SK-N-SH (cell line): ENCODE results near the gene DHX9. TPM values are rescaled to one million over a fixed set of nuclear protein-coding genes. Genes with fewer than 3 reads are reported as not detected.

Source experiments
- CTCF ChIA-PET: fragments of 300-600, 350-600 bp; formaldehyde crosslinking; extraction: SDS; loops from one replicate; lab custom pipeline; 2021; lab: Yijun Ruan, JAX
- POLR2A ChIA-PET: fragments of 350-600 bp; sonication (Branson Sonifier 250); formaldehyde crosslinking; extraction: SDS; loops from one replicate; lab custom pipeline; 2020; ENCODE audit warnings: antibody characterized with exemption, inconsistent platforms; lab: Yijun Ruan, JAX
- DNase-seq: peaks from one replicate; pipeline ENCODE4 v3.0.0; 2012
- H2AFZ ChIP-seq: fragments of 200-600 bp; sonication (generic); 2 replicates; pipeline ENCODE4 v1.8.1; 2016; ENCODE audit warnings: antibody characterized with exemption, mild to moderate bottlenecking, low read depth
- H3F3A ChIP-seq: fragments of 200-600 bp; sonication (generic); replicated peaks from 2 replicates; pipeline ENCODE3; 2016; ENCODE audit warnings: antibody characterized with exemption, mild to moderate bottlenecking; ENCODE audit not compliant: insufficient read depth
- H3K27ac ChIP-seq, 2 experiments: fragments of 200-500 bp in 1 of 2; fragments of 200-600 bp in 1 of 2; sonication (Bioruptor generic) in 1 of 2; sonication (generic), shearing (Covaris generic) in 1 of 2; 2 replicates each; pipeline versions ENCODE4 v1.5.1 to v1.6.1; 2014 to 2016; ENCODE audit warnings: low read depth in 2 of 2, inconsistent platforms in 1 of 2, low read length in 1 of 2, mild to moderate bottlenecking in 1 of 2, mixed read lengths in 1 of 2
- H3K27me3 ChIP-seq: fragments of 200-600 bp; sonication (generic), shearing (Covaris generic); 2 replicates; pipeline ENCODE4 v1.6.1; 2016; ENCODE audit warnings: mixed run types; ENCODE audit not compliant: insufficient read depth
- H3K36me3 ChIP-seq, 2 experiments: fragments of 200-500 bp in 1 of 2; fragments of 200-600 bp in 1 of 2; sonication (Bioruptor generic) in 1 of 2; sonication (generic) in 1 of 2; replicated peaks in 1 of 2; 2 replicates each; pipeline versions ENCODE3 to v1.5.1; 2014 to 2016; ENCODE audit warnings: low read length in 1 of 2, mild to moderate bottlenecking in 1 of 2; ENCODE audit not compliant: insufficient read depth in 2 of 2, control insufficient read depth in 1 of 2
- H3K4me1 ChIP-seq, 2 experiments: fragments of 200-500 bp in 1 of 2; fragments of 200-600 bp in 1 of 2; sonication (Bioruptor generic) in 1 of 2; sonication (generic), shearing (Covaris generic) in 1 of 2; 2 replicates each; pipeline versions ENCODE4 v1.5.1 to v1.6.1; 2014 to 2016; ENCODE audit warnings: low read depth in 1 of 2, low read length in 1 of 2, mixed run types in 1 of 2; ENCODE audit not compliant: insufficient read depth in 2 of 2, control insufficient read depth in 1 of 2
- H3K4me2 ChIP-seq: fragments of 200-600 bp; sonication (generic), shearing (Covaris generic); 2 replicates; pipeline ENCODE4 v1.6.1; 2017; ENCODE audit warnings: mixed run types
- H3K4me3 ChIP-seq, 2 experiments: fragments of 200-500 bp in 1 of 2; fragments of 200-600 bp in 1 of 2; sonication (Bioruptor generic) in 1 of 2; sonication (generic), shearing (Covaris generic) in 1 of 2; 2 replicates each; pipeline versions ENCODE4 v1.5.1 to v1.8.1; 2014 to 2016; ENCODE audit warnings: low read depth in 2 of 2, inconsistent platforms in 1 of 2, low read length in 1 of 2, mild to moderate bottlenecking in 1 of 2, mixed read lengths in 1 of 2, moderate library complexity in 1 of 2
- H3K79me2 ChIP-seq: fragments of 200-600 bp; sonication (generic); 2 replicates; pipeline ENCODE4 v1.8.1; 2017; ENCODE audit warnings: mild to moderate bottlenecking; ENCODE audit not compliant: insufficient read depth
- H3K9ac ChIP-seq: fragments of 200-600 bp; sonication (generic); 2 replicates; pipeline ENCODE4 v1.6.1; 2017; ENCODE audit warnings: mixed run types
- H3K9me2 ChIP-seq: fragments of 200-600 bp; sonication (generic); 2 replicates; pipeline ENCODE4 v1.6.1; 2017; ENCODE audit warnings: mixed run types
- H3K9me3 ChIP-seq: fragments of 200-600 bp; sonication (generic); 2 replicates; pipeline ENCODE4 v1.6.1; 2017; ENCODE audit warnings: mixed run types, mild to moderate bottlenecking, moderate library complexity
- H4K20me1 ChIP-seq: fragments of 200-600 bp; sonication (generic); 2 replicates; pipeline ENCODE4 v1.6.1; 2017; ENCODE audit warnings: mild to moderate bottlenecking, mixed run types; ENCODE audit not compliant: insufficient read depth
- CTCF ChIP-seq: fragments of 200-600 bp; sonication (generic); IDR thresholded peaks from 2 replicates; pipeline ENCODE4 v1.6.1; 2017; ENCODE audit warnings: antibody characterized with exemption, mild to moderate bottlenecking, moderate library complexity
- EP300 ChIP-seq, 2 experiments: IDR thresholded peaks; 2 replicates each; pipeline versions ENCODE4 v1.4.0 to v1.6.1; 2012; ENCODE audit warnings: borderline replicate concordance in 1 of 2, low read depth in 1 of 2, low read length in 1 of 2
- FOSL2 ChIP-seq: IDR thresholded peaks from 2 replicates; pipeline ENCODE4 v1.4.0; 2012; ENCODE audit warnings: low read depth, mild to moderate bottlenecking, moderate library complexity, borderline replicate concordance
- FOXM1 ChIP-seq: IDR thresholded peaks from 2 replicates; pipeline ENCODE4 v1.4.0; 2012; ENCODE audit warnings: low read depth, mild to moderate bottlenecking
- GABPA ChIP-seq: IDR thresholded peaks from 2 replicates; pipeline ENCODE4 v1.4.0; 2012; ENCODE audit warnings: low read depth, mild to moderate bottlenecking
- MAX ChIP-seq: IDR thresholded peaks from 2 replicates; pipeline ENCODE4 v1.4.0; 2012; ENCODE audit warnings: low read depth
- MEF2A ChIP-seq: IDR thresholded peaks from 2 replicates; pipeline ENCODE4 v1.4.0; 2012; ENCODE audit warnings: low read depth, borderline replicate concordance
- SIN3A ChIP-seq: IDR thresholded peaks from 2 replicates; pipeline ENCODE4 v1.6.1; 2012; ENCODE audit warnings: low read depth, mild to moderate bottlenecking, low read length, moderate library complexity, borderline replicate concordance
- TCF12 ChIP-seq: IDR thresholded peaks from 2 replicates; pipeline ENCODE4 v1.4.0; 2012
- USF2 ChIP-seq: fragments of 150-350 bp; IDR thresholded peaks from 2 replicates; pipeline ENCODE4 v1.6.1; 2017; ENCODE audit warnings: antibody characterized with exemption, low read length, low read depth, borderline replicate concordance
- YY1 ChIP-seq: IDR thresholded peaks from 2 replicates; pipeline ENCODE4 v1.4.0; 2012; ENCODE audit warnings: low read depth, mild to moderate bottlenecking
- polyA plus RNA-seq, 3 experiments: library from polyadenylated mRNA; depleted of rRNA; stranded (reverse); fragments of >200 nt; gene quantifications; 2 replicates each; pipeline ENCODE4 v1.2.3, GENCODE V29; 2012
- TF ChIP-seq, protein P1 (sequence below): IDR thresholded peaks from 2 replicates; pipeline ENCODE4 v1.4.0; 2012; ENCODE audit warnings: low read depth, borderline replicate concordance

The DHX9 gene
- polyA plus RNA-seq, 1 of the 3 experiments (the other 2 are of a cell fraction): 145 TPM

GRCh38 chr1:182829285-182829932 lies 9.7 kb upstream of the DHX9 start (continued):
- no peak for TF ChIP-seq MEF2A
- TF ChIP-seq, protein P1, sequence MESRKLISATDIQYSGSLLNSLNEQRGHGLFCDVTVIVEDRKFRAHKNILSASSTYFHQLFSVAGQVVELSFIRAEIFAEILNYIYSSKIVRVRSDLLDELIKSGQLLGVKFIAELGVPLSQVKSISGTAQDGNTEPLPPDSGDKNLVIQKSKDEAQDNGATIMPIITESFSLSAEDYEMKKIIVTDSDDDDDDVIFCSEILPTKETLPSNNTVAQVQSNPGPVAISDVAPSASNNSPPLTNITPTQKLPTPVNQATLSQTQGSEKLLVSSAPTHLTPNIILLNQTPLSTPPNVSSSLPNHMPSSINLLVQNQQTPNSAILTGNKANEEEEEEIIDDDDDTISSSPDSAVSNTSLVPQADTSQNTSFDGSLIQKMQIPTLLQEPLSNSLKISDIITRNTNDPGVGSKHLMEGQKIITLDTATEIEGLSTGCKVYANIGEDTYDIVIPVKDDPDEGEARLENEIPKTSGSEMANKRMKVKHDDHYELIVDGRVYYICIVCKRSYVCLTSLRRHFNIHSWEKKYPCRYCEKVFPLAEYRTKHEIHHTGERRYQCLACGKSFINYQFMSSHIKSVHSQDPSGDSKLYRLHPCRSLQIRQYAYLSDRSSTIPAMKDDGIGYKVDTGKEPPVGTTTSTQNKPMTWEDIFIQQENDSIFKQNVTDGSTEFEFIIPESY: no peak
- TF ChIP-seq, all 33 proteins: peak for 0

- peaks cover 0 to 4% of the 10 kb centered on the region in 2 experiments for H3K36me3 ChIP-seq
- H3F3A ChIP-seq: peaks cover 5% of the 10 kb centered on the region
- no peak overlapping the region for H3K27ac ChIP-seq
- H3K9me3 ChIP-seq: no peaks in the 10 kb centered on the region
- ChIA-PET CTCF (no interaction called here), POLR2A (no interaction called here)
- H2AFZ ChIP-seq: no peak overlapping the region
- H3K27me3 ChIP-seq: no peaks in the 10 kb centered on the region
- H3K4me3 ChIP-seq: no peak overlapping the region
- no peaks in the 10 kb centered on the region; a peak in 2 of 4 replicates for H3K4me1 ChIP-seq
- H3K4me2 ChIP-seq: no peak overlapping the region
- no peaks in the 10 kb centered on the region for H4K20me1 ChIP-seq
- no peak for TF ChIP-seq FOXM1
- no peak for TF ChIP-seq FOSL2
- no peak for TF ChIP-seq TCF12
- no peak for TF ChIP-seq SIN3A
- no peak for TF ChIP-seq MAX
- TF ChIP-seq CTCF: no peak
- TF ChIP-seq EP300 (IDR thresholded peaks at IDR 0.05; ENCODE audit: borderline replicate concordance in 1 of 2, low read depth in 1 of 2, low read length in 1 of 2): no peak
- no peak for TF ChIP-seq USF2
- no peak for TF ChIP-seq YY1
- TF ChIP-seq GABPA: no peak
- no peaks in the 10 kb centered on the region for H3K9me2 ChIP-seq
- DNase-seq: no peak
- no peaks in the 10 kb centered on the region for H3K79me2 ChIP-seq
- H3K9ac ChIP-seq: no peak overlapping the region
Observed at GRCh38 chr1:182833271-182833670, 5.9 kb upstream of the DHX9 start.
